ENCODE results near the gene SH3PXD2A. TPM values are rescaled to one million over a fixed set of nuclear protein-coding genes. Genes with fewer than 3 reads are reported as not detected.

Gene SH3PXD2A
- total RNA-seq, 1 donor from 2014 or later = 2.3 TPM

- no peak for DNase-seq (ENCODE audit: low spot score)
- no peaks in the 10 kb centered on the region for H3K36me3 ChIP-seq
- H3K27me3 ChIP-seq = no peaks in the 10 kb centered on the region
- H3K9ac ChIP-seq = no peak overlapping the region
- peaks cover 12% of the 10 kb centered on the region for H3K36me3 Mint-ChIP-seq
- H2AFZ ChIP-seq (replicated peaks) = no peak overlapping the region
- H3K27ac Mint-ChIP-seq = no peak overlapping the region
- no peak overlapping the region for H3K4me3 Mint-ChIP-seq
- TF ChIP-seq EZH2phosphoT487 (IDR thresholded peaks at IDR 0.05) (no peak), EZH2 (IDR thresholded peaks at IDR 0.05) (no peak), CTCF (IDR thresholded peaks at IDR 0.05) (no peak)
- no peak overlapping the region for H3K4me3 ChIP-seq
- H3K9me3 ChIP-seq (ENCODE audit: low read depth) = no peaks in the 10 kb centered on the region
- no peaks in the 10 kb centered on the region for H3K4me1 ChIP-seq
- H3K27ac ChIP-seq = no peak overlapping the region
- H3K79me2 ChIP-seq (ENCODE audit: low read depth) = no peaks in the 10 kb centered on the region
- no peaks in the 10 kb centered on the region for H3K9me3 Mint-ChIP-seq
- H3K4me2 ChIP-seq = no peak overlapping the region
- no peaks in the 10 kb centered on the region for H3K27me3 Mint-ChIP-seq (ENCODE audit: insufficient read depth, low read depth)
- no peaks in the 10 kb centered on the region for H3F3A ChIP-seq (ENCODE audit: low read depth)
- peaks cover 16% of the 10 kb centered on the region for H3K4me1 Mint-ChIP-seq
- no peaks in the 10 kb centered on the region for H4K20me1 ChIP-seq (ENCODE audit: low read depth)
These were observed 24.0 kb upstream of the SH3PXD2A start for GRCh38 chr10:103879409-103879808.

- no peaks in the 10 kb centered on the region for H4K20me1 ChIP-seq (ENCODE audit: low read depth)
- no peak overlapping the region for H3K27ac Mint-ChIP-seq
- DNase-seq (ENCODE audit: low spot score) = no peak
- H3K27me3 Mint-ChIP-seq (ENCODE audit: insufficient read depth, low read depth) = no peaks in the 10 kb centered on the region
- H3K27me3 ChIP-seq = no peaks in the 10 kb centered on the region
- no peak overlapping the region for H3K4me3 ChIP-seq
- no peak overlapping the region for H2AFZ ChIP-seq (replicated peaks)
- no peaks in the 10 kb centered on the region for H3K9me3 Mint-ChIP-seq
- TF ChIP-seq EZH2 (IDR thresholded peaks at IDR 0.05) (no peak), CTCF (IDR thresholded peaks at IDR 0.05) (no peak), EZH2phosphoT487 (IDR thresholded peaks at IDR 0.05) (no peak)
- peaks cover 15% of the 10 kb centered on the region for H3K4me1 Mint-ChIP-seq
- no peak overlapping the region for H3K4me2 ChIP-seq
- H3F3A ChIP-seq (ENCODE audit: low read depth) = no peaks in the 10 kb centered on the region
- H3K4me3 Mint-ChIP-seq = no peak overlapping the region
- no peaks in the 10 kb centered on the region for H3K9me3 ChIP-seq (ENCODE audit: low read depth)
- H3K36me3 Mint-ChIP-seq = peaks cover 12% of the 10 kb centered on the region
- H3K27ac ChIP-seq = no peak overlapping the region
- H3K79me2 ChIP-seq (ENCODE audit: low read depth) = no peaks in the 10 kb centered on the region
- no peak overlapping the region for H3K9ac ChIP-seq
- no peaks in the 10 kb centered on the region for H3K36me3 ChIP-seq
- H3K4me1 ChIP-seq = no peaks in the 10 kb centered on the region
These were observed 22.5 kb upstream of the SH3PXD2A start for GRCh38 chr10:103877861-103878260.

- H3K36me3 ChIP-seq = no peaks in the 10 kb centered on the region
- H3K9ac ChIP-seq = no peak overlapping the region
- TF ChIP-seq CTCF (IDR thresholded peaks at IDR 0.05) (no peak), EZH2 (IDR thresholded peaks at IDR 0.05) (no peak), EZH2phosphoT487 (IDR thresholded peaks at IDR 0.05) (no peak)
- no peak overlapping the region for H3K4me2 ChIP-seq
- no peak overlapping the region for H3K4me3 ChIP-seq
- peaks cover 13% of the 10 kb centered on the region for H3K4me1 Mint-ChIP-seq
- no peak overlapping the region for H3K27ac ChIP-seq
- H3F3A ChIP-seq (ENCODE audit: low read depth) = no peaks in the 10 kb centered on the region
- H3K4me1 ChIP-seq = no peaks in the 10 kb centered on the region
- no peak overlapping the region for H3K27ac Mint-ChIP-seq
- peaks cover 10% of the 10 kb centered on the region for H3K36me3 Mint-ChIP-seq
- no peaks in the 10 kb centered on the region for H3K27me3 ChIP-seq
- H3K79me2 ChIP-seq (ENCODE audit: low read depth) = no peaks in the 10 kb centered on the region
- no peak overlapping the region for H2AFZ ChIP-seq (replicated peaks)
- no peaks in the 10 kb centered on the region for H3K9me3 ChIP-seq (ENCODE audit: low read depth)
- H4K20me1 ChIP-seq (ENCODE audit: low read depth) = no peaks in the 10 kb centered on the region
- no peak for DNase-seq (ENCODE audit: low spot score)
- H3K27me3 Mint-ChIP-seq (ENCODE audit: insufficient read depth, low read depth) = no peaks in the 10 kb centered on the region
- H3K4me3 Mint-ChIP-seq = no peak overlapping the region
- H3K9me3 Mint-ChIP-seq = no peaks in the 10 kb centered on the region
These were observed 20.8 kb upstream of the SH3PXD2A start for GRCh38 chr10:103876155-103876554.

Data from neural progenitor cell (in vitro differentiated cells).